NT2/D1 (cell line): ENCODE data around the gene SLC25A1.
A peak's percentile ranks its signal among the peaks of the same experiment; 100 is the strongest.

Experiments used
- DNase-seq: peaks from one replicate; pipeline ENCODE4 v3.0.0-alpha.2; 2011; ENCODE audit warnings: low read depth, low spot score
- H3K27me3 ChIP-seq: 2 replicates; pipeline ENCODE4 v1.6.0; 2011; ENCODE audit warnings: mild to moderate bottlenecking; ENCODE audit not compliant: insufficient read length, insufficient read depth
- H3K36me3 ChIP-seq: 2 replicates; pipeline ENCODE4 v1.6.1; 2011; ENCODE audit warnings: mild to moderate bottlenecking, low read length, mixed read lengths; ENCODE audit not compliant: insufficient read depth, insufficient read length
- H3K4me1 ChIP-seq: 2 replicates; pipeline ENCODE4 v1.5.1; 2011; ENCODE audit not compliant: insufficient read depth, insufficient read length
- H3K4me3 ChIP-seq: 2 replicates; pipeline ENCODE4 v1.5.1; 2011; ENCODE audit warnings: low read depth; ENCODE audit not compliant: insufficient read length
- H3K9ac ChIP-seq: 2 replicates; pipeline ENCODE4 v1.6.0; 2011; ENCODE audit warnings: low read depth; ENCODE audit not compliant: insufficient read length
- H3K9me3 ChIP-seq: 2 replicates; pipeline ENCODE4 v1.5.1; 2011; ENCODE audit warnings: mild to moderate bottlenecking, low read length; ENCODE audit not compliant: insufficient read depth
- SUZ12 ChIP-seq: IDR thresholded peaks from 2 replicates; pipeline ENCODE4 v1.6.1; 2011; ENCODE audit not compliant: insufficient read length, insufficient read depth; ENCODE audit errors: extremely low read depth
- YY1 ChIP-seq: IDR thresholded peaks from 2 replicates; pipeline ENCODE4 v1.6.1; 2011; ENCODE audit not compliant: insufficient read length, insufficient read depth
- ZNF274 ChIP-seq: IDR thresholded peaks from 2 replicates; pipeline ENCODE4 v1.6.1; 2011; ENCODE audit warnings: mild to moderate bottlenecking, low read depth, low read length

SLC25A1 gene

DNA sequence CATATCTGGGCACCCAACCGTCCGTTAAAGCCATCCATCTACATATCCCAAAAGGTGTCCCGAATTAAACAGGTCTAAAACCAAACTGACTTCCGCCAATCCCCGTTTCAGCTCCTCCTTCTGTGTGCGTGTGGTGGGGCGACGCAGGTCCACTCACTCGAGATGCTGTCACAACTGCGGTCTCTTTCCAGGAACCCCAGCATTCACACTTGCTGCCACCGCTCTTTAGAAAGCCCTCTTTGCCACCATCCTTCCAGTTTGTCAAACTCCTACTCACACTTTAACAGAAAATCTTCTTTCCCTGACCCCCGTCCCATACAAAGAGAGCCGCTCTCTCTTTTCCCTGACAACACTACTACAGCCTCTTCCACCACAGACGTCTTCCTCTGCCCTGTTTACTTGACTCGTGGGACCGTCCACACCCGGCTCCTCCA, 34.6 kb downstream of the SLC25A1 start:
- no peak for TF ChIP-seq SUZ12
- no peak for TF ChIP-seq YY1
- no peak for TF ChIP-seq ZNF274
- peaks cover 15% of the 10 kb centered on the region for H3K27me3 ChIP-seq
- H3K4me1 ChIP-seq = peaks cover 6% of the 10 kb centered on the region
- DNase-seq = no peak
- H3K9ac ChIP-seq = peak overlapping the region; percentile 97
- peaks cover 39% of the 10 kb centered on the region for H3K36me3 ChIP-seq
- H3K9me3 ChIP-seq = no peaks in the 10 kb centered on the region
- peak overlapping the region; percentile 97 for H3K4me3 ChIP-seq

DNA sequence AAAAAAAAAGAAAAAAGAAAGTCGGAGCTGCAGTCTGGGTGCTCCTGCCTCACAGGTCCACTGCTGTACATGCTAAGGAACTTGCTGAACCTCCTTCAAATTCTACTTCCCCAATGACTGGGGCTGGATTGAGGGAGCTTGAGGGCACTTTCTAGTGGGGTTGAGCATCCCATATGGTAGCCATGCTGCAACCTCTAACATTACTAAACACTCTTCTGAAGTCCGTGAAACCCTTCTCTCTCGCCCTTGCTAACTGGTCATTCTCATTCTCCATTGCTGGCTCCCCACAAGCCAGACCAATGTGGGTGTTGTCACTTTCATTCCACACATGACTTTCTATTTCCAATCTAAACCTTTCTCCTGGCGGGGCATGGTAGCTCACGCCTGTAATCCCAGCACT, 35.3 kb downstream of the SLC25A1 start:
- DNase-seq = no peak
- peaks cover 8% of the 10 kb centered on the region for H3K27me3 ChIP-seq
- H3K9ac ChIP-seq = no peak overlapping the region
- TF ChIP-seq ZNF274 = no peak
- TF ChIP-seq YY1 = no peak
- TF ChIP-seq SUZ12 = no peak
- peaks cover 46% of the 10 kb centered on the region for H3K36me3 ChIP-seq
- no peak overlapping the region for H3K4me3 ChIP-seq
- peaks cover 6% of the 10 kb centered on the region for H3K4me1 ChIP-seq
- no peaks in the 10 kb centered on the region for H3K9me3 ChIP-seq

DNA sequence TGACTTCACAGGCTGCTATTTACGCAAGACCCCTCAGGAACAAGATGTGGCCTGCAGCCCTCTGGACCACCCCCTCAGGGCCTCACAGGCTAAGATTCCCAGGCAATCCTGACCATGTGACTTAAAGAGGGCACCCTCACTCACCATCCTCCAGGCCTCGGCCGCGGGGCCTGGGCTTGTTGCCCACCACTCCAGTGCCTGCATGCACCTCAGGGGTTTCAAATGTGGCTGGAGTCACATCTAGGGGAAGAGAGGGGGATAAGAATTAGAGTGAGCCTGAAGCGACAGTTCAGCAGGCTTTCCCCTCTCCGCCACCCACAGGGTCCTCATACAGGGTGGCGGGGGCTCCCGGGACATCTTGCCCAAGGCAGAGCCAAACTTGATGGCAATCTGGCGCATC, 36.1 kb downstream of the SLC25A1 start:
- H3K27me3 ChIP-seq = no peaks in the 10 kb centered on the region
- H3K9me3 ChIP-seq = no peaks in the 10 kb centered on the region
- no peak for DNase-seq
- no peak overlapping the region for H3K9ac ChIP-seq
- TF ChIP-seq YY1 (no peak), SUZ12 (no peak), ZNF274 (no peak)
- H3K4me1 ChIP-seq = peaks cover 4% of the 10 kb centered on the region
- no peak overlapping the region for H3K4me3 ChIP-seq
- H3K36me3 ChIP-seq = peaks cover 54% of the 10 kb centered on the region

DNA sequence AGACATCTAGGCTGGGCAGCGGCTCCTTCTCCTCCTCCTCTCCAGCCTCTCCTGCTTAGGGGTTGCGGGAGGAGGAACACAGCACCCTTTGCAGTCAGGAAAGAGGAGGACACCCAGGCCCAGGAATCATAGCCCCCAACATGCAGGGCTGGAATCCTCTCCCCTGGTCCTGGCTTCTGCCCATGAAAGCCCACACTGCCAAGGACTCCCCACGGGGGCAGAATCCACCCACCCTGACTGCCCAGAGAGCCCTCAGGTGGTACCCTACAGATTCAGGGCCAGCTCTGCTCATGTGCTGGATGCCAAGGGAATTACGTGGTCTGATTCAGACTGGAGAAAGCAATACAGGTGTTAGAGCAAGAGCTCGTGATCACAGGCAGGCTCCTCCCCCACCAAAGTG, 38.6 kb downstream of the SLC25A1 start:
- no peaks in the 10 kb centered on the region for H3K9me3 ChIP-seq
- no peak overlapping the region for H3K4me3 ChIP-seq
- H3K9ac ChIP-seq = no peak overlapping the region
- DNase-seq = no peak
- peaks cover 72% of the 10 kb centered on the region for H3K36me3 ChIP-seq
- no peaks in the 10 kb centered on the region for H3K27me3 ChIP-seq
- TF ChIP-seq SUZ12 (no peak), ZNF274 (no peak), YY1 (no peak)
- peaks cover 3% of the 10 kb centered on the region for H3K4me1 ChIP-seq

DNA sequence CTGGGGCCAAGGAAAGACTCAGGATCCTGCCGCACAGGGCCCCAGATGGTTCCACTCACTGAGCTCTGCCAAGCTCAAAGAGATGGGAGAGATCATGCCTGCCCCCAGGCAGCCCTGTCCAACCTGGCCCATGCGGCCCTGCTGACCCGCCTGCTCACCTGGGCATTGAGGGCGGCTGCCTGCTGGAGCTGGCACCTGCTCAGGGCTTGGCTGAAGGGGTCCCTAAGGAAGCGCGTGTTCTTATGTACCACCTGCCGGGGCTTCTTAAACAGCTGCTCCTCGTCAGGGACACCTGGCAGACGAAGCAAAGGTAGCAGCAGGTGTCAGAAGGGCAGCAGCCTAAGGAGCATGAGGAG, 39.6 kb downstream of the SLC25A1 start:
- Histone ChIP-seq H3K36me3 (peaks cover 82% of the 10 kb centered on the region), H3K9me3 (no peaks in the 10 kb centered on the region), H3K9ac (no peak overlapping the region), H3K4me1 (peaks cover 3% of the 10 kb centered on the region), H3K4me3 (no peak overlapping the region), H3K27me3 (no peaks in the 10 kb centered on the region)
- TF ChIP-seq SUZ12 (no peak), YY1 (no peak), ZNF274 (no peak)
- no peak for DNase-seq

DNA sequence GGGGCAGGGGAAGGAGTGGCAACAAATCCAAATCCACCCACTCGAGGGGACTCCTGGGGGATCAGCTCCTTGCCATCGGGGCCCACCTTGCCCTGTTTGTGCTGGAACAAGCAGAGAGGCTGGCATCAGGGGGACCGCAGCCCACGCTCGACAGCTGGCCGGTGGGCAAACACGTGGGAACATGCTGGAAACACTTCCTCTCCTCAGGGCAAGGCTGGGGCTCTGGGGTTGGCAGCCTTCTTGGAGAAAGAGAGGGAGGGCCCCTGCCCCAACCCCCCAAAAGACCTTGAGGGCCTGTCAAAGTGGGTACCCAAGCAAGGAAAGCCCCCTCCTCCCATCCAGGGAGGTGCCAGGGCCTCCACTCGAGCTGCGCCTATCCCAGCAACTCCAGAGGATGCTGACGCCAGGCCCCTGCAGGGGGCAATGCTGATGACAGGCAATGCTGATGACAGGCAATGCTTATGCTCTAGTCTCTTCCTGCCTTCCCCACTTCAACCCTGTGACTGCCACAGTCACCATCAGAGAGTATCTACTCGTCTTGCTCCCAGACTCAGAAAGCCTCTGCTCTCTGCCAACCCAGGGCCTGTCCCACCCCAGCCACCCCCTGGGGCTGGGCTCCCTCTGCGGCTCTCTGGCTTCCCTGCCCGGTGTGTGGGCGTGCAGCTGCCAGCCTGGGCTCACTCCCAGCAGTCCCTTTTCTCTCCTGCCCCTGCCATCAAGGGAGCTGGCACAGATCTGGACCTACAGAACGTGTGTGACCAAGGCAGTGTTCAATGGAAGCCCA, 40.1 kb downstream of the SLC25A1 start:
- Histone ChIP-seq H3K4me1 (peaks cover 3% of the 10 kb centered on the region), H3K36me3 (peaks cover 88% of the 10 kb centered on the region), H3K4me3 (no peak overlapping the region), H3K9me3 (no peaks in the 10 kb centered on the region), H3K9ac (no peak overlapping the region), H3K27me3 (no peaks in the 10 kb centered on the region)
- DNase-seq = no peak
- TF ChIP-seq ZNF274 = no peak
- TF ChIP-seq YY1 = no peak
- no peak for TF ChIP-seq SUZ12

DNA sequence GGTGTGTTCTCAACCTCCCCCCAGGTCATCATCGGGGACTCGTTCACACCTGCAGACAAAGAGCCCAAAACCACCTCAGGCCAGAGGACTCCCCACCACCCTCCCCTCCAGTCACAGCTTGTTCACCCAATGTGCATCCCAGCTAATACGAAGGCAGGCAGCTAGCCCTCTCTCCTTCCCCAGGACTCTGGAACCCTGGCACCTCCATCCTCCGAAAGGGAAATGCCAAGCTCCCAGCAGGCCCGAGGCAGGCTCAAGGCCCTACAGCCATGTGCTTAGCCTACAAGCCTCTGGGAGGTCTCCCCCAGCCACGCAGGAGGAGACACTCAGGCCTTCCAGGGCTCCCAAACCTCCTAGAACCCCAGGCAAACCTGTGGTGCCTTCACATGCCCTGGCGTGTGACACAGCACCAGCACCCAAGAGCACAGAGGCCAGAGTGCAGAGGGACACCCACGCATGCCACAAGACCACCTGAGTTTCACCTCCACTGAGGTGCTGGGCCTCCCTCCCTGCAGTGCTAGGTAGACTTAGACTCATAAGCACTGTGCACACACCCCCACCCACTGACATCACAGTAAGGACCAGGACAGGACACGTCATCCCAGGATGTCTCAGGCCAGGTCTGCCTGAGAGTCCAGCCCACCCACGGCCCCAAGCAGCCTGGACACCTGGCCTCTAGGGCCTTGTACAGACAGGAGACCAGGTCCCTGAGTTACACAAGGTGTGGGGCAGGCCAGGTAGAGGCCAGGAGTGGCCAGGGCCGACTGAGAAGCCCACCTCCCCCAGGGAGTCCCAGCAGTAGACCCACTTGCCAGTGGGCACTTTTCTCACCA, 40.9 kb downstream of the SLC25A1 start:
- TF ChIP-seq YY1 (no peak), ZNF274 (no peak), SUZ12 (no peak)
- Histone ChIP-seq H3K27me3 (no peaks in the 10 kb centered on the region), H3K9ac (no peak overlapping the region), H3K9me3 (no peaks in the 10 kb centered on the region), H3K4me3 (no peak overlapping the region), H3K36me3 (peaks cover 91% of the 10 kb centered on the region), H3K4me1 (no peaks in the 10 kb centered on the region)
- DNase-seq = no peak

DNA sequence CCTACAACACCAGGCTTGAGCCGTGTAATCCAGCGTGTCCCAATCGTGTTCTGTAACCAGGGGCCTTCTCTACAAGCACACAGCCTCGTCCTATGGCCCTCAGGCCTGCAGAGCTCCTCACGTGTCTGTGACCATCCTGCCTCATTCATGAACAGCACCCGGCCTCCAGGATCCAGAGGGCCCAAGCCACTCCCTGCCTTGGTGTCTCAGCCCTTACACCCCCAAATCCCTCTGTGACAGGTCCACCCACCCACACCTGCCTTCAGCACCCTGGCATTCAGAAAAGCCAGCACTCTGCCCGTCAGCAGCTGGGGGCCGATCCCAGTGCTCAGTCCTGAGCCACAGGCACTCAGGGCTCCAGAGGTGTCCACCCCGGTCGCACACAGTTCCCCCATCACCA, 41.6 kb downstream of the SLC25A1 start:
- no peaks in the 10 kb centered on the region for H3K27me3 ChIP-seq
- no peak for DNase-seq

More for the DNA sequence above, 41.6 kb downstream of the SLC25A1 start:
- H3K4me1 ChIP-seq = no peaks in the 10 kb centered on the region
- H3K36me3 ChIP-seq = peaks cover 90% of the 10 kb centered on the region
- H3K9me3 ChIP-seq = no peaks in the 10 kb centered on the region
- TF ChIP-seq SUZ12 (no peak), ZNF274 (no peak), YY1 (no peak)
- H3K9ac ChIP-seq = no peak overlapping the region
- no peak overlapping the region for H3K4me3 ChIP-seq
